ENCODE measurements around the gene PSTPIP2. TPM values are rescaled to one million over a fixed set of nuclear protein-coding genes. Genes with fewer than 3 reads are reported as not detected.
A peak's percentile ranks its signal among the peaks of the same experiment; 100 is the strongest.

The PSTPIP2 gene
- total RNA-seq, 6 experiments from 2014 or later, result 4.0 to 15.2 (median 8.6) TPM

GRCh38 chr18:46061387-46061786 is 10.7 kb downstream of the PSTPIP2 start:
- intact Hi-C loops (cut with DNase I), result no loop called here
- no peaks in the 10 kb centered on the region for H3K36me3 ChIP-seq
- peak in 2 of 3 donors; percentile 39 to 63 for DNase-seq
- H3K9me3 ChIP-seq, result no peaks in the 10 kb centered on the region
- no peak overlapping the region for H3K4me3 ChIP-seq
- TF ChIP-seq, protein P1, sequence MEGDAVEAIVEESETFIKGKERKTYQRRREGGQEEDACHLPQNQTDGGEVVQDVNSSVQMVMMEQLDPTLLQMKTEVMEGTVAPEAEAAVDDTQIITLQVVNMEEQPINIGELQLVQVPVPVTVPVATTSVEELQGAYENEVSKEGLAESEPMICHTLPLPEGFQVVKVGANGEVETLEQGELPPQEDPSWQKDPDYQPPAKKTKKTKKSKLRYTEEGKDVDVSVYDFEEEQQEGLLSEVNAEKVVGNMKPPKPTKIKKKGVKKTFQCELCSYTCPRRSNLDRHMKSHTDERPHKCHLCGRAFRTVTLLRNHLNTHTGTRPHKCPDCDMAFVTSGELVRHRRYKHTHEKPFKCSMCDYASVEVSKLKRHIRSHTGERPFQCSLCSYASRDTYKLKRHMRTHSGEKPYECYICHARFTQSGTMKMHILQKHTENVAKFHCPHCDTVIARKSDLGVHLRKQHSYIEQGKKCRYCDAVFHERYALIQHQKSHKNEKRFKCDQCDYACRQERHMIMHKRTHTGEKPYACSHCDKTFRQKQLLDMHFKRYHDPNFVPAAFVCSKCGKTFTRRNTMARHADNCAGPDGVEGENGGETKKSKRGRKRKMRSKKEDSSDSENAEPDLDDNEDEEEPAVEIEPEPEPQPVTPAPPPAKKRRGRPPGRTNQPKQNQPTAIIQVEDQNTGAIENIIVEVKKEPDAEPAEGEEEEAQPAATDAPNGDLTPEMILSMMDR (IDR thresholded peaks at IDR 0.05), result peak in 1 of 4 donors; percentile 3
- TF ChIP-seq POLR2A (IDR thresholded peaks at IDR 0.05), result no peak
- H3K27me3 ChIP-seq, result no peaks in the 10 kb centered on the region
- H3K27ac ChIP-seq, result peak overlapping the region in 1 of 3 donors; percentile 26
- peaks cover 0 to 9% (median 0%) of the 10 kb centered on the region in 4 donors for H3K4me1 ChIP-seq
- 31% methylated on average over 3 of the region's 3 CpGs for WGBS (ENCODE audit: insufficient coverage, low coverage, low lambda C conversion rate, missing lambda C conversion rate)
- peak; percentile 82 to 95 (median 89) for ATAC-seq

DNA sequence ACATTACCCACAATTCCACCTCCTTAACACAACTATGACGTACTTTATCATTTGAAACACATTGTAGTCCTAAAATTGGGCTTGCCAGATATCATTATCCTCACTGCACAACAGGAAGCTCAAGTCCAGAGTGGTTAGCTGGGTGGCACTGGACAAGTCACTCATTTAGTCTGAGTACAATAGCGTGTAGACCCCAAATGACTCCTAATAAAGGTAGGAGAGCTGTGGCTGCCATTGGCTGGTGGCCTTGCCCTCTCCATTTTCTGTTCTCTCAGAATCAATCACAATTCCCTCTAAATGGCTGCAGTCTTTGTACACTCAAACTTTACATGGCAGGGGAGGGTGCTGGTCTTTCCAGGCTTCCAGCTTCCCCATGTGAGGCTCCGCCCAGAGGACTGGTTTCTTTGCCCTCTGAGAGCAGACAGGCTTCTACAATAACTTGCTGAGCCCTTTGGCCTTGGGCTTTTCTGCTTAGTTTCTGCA is 11.7 kb downstream of the PSTPIP2 start:
- TF ChIP-seq POLR2A (IDR thresholded peaks at IDR 0.05), result no peak
- TF ChIP-seq, protein P1 (IDR thresholded peaks at IDR 0.05), result no peak

DNA sequence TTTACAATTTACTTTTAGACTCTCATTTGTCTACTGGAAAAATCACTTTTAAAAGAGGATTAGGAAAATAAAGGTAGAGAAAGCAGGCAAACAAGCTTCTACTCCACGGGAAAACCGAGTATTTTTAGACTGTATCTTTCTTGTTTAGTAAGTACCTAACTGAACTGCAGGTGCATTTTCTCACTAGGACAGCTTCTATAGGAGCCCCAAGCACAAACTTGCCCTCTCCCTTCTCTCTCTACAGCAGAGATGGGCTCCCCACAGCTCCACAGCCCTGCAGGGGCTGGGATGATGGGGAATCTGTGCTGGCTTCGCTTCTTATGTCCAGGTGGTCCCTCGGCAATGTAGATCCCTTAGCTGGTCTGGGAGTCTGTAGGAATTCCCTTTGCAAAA is 16.2 kb downstream of the PSTPIP2 start:
- TF ChIP-seq, protein P1 (IDR thresholded peaks at IDR 0.05), result no peak
- TF ChIP-seq POLR2A (IDR thresholded peaks at IDR 0.05), result no peak
- no peak for DNase-seq
- 64% methylated on average over 4 of the region's 4 CpGs for WGBS (ENCODE audit: insufficient coverage, low coverage, low lambda C conversion rate, missing lambda C conversion rate)
- Histone ChIP-seq H3K27ac (no peak overlapping the region), H3K36me3 (no peaks in the 10 kb centered on the region), H3K4me1 (peaks cover 0 to 21% (median 9%) of the 10 kb centered on the region in 4 donors), H3K4me3 (no peak overlapping the region), H3K27me3 (no peaks in the 10 kb centered on the region), H3K9me3 (no peaks in the 10 kb centered on the region)
- intact Hi-C loops (cut with DNase I), result no loop called here
- ATAC-seq, result no peak

More for the DNA sequence above, 11.7 kb downstream of the PSTPIP2 start:
- Histone ChIP-seq H3K27ac (no peak overlapping the region), H3K9me3 (no peaks in the 10 kb centered on the region), H3K27me3 (no peaks in the 10 kb centered on the region), H3K4me1 (peaks cover 0 to 9% (median 0%) of the 10 kb centered on the region in 4 donors), H3K4me3 (no peak overlapping the region), H3K36me3 (no peaks in the 10 kb centered on the region)
- no peak for DNase-seq
- intact Hi-C loops (cut with DNase I), result no loop called here
- peak in 1 of 4 donors; percentile 33 for ATAC-seq
- WGBS (ENCODE audit: insufficient coverage, low coverage, low lambda C conversion rate, missing lambda C conversion rate), result 90% methylated on average over 2 of the region's 3 CpGs

- ATAC-seq (no peak), DNase-seq (no peak)
- 64% methylated on average over 6 of the region's 6 CpGs for WGBS (ENCODE audit: insufficient coverage, low coverage, low lambda C conversion rate, missing lambda C conversion rate)
- Histone ChIP-seq H3K4me1 (peaks cover 0 to 21% (median 9%) of the 10 kb centered on the region in 4 donors), H3K36me3 (no peaks in the 10 kb centered on the region), H3K27ac (no peak overlapping the region), H3K9me3 (no peaks in the 10 kb centered on the region), H3K4me3 (no peak overlapping the region), H3K27me3 (no peaks in the 10 kb centered on the region)
- no peak for TF ChIP-seq POLR2A (IDR thresholded peaks at IDR 0.05)
- TF ChIP-seq, protein P1 (IDR thresholded peaks at IDR 0.05), result no peak
- intact Hi-C loops (cut with DNase I), result no loop called here
These were observed 16.9 kb downstream of the PSTPIP2 start for GRCh38 chr18:46054956-46055837.

Measured in right lobe of liver (tissue), 6 donors.